Keratinocyte (primary cell): ENCODE results near the gene SRPK2.

Source experiments
- EZH2 ChIP-seq: IDR thresholded peaks from one replicate; pipeline ENCODE4 v1.6.1; 2012; ENCODE audit warnings: inconsistent platforms, mild to moderate bottlenecking, low read length, moderate library complexity
- TF ChIP-seq, protein P1 (sequence below), 3 experiments: IDR thresholded peaks in 1 of 3; conservative IDR thresholded peaks in 1 of 3; optimal IDR thresholded peaks in 1 of 3; 2 replicates in 2 of 3; 3 replicates in 1 of 3; pipeline versions ENCODE3 to v1.5.1; 2011; ENCODE audit warnings: low read length in 3 of 3, mild to moderate bottlenecking in 3 of 3, moderate library complexity in 2 of 3, control low read depth in 1 of 3, inconsistent platforms in 1 of 3; ENCODE audit not compliant: insufficient read depth in 2 of 3; ENCODE audit errors: extremely low read depth in 1 of 3

DNA sequence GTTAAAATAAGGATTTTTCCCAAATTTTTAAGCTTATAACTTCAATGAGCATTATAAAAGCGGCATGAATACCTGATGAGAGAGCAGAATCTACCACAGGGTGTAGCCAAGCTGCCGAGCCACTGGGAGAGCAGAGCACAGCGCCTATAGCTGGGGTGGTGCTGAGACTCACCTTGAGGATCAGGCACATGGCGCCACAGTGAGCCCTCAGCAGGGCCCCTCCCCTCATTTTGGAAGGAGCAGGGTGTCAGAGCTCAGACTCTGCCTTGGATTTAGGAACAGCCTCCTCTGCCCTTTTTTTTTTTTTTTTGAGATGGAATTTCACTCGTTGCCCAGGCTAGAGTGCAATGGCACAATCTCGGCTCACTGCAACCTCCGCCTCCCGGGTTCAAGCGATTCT is 118.6 kb downstream of the SRPK2 start:
- TF ChIP-seq, protein P1, sequence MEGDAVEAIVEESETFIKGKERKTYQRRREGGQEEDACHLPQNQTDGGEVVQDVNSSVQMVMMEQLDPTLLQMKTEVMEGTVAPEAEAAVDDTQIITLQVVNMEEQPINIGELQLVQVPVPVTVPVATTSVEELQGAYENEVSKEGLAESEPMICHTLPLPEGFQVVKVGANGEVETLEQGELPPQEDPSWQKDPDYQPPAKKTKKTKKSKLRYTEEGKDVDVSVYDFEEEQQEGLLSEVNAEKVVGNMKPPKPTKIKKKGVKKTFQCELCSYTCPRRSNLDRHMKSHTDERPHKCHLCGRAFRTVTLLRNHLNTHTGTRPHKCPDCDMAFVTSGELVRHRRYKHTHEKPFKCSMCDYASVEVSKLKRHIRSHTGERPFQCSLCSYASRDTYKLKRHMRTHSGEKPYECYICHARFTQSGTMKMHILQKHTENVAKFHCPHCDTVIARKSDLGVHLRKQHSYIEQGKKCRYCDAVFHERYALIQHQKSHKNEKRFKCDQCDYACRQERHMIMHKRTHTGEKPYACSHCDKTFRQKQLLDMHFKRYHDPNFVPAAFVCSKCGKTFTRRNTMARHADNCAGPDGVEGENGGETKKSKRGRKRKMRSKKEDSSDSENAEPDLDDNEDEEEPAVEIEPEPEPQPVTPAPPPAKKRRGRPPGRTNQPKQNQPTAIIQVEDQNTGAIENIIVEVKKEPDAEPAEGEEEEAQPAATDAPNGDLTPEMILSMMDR (optimal IDR thresholded peaks at IDR 0.05 in 1 of 3, IDR thresholded peaks at IDR 0.05 in 1 of 3, conservative IDR thresholded peaks at IDR 0.05 in 1 of 3; ENCODE audit: extremely low read depth in 1 of 3, insufficient read depth in 2 of 3, low read length in 3 of 3), result no peak
- no peak for TF ChIP-seq EZH2
